Loucy (cell line): ENCODE measurements around the gene TXNRD2.

ENCODE experiments used
- H2AFZ ChIP-seq: fragments of 200-600 bp; sonication (generic); 2 replicates; pipeline ENCODE4 v1.6.0; 2016; ENCODE audit warnings: antibody characterized with exemption, mild to moderate bottlenecking, low read length, moderate library complexity
- H3F3A ChIP-seq: fragments of 200-600 bp; 2 replicates; pipeline ENCODE4 v1.6.0; 2016; ENCODE audit warnings: antibody characterized with exemption, low read depth, mild to moderate bottlenecking
- H3K27me3 ChIP-seq: fragments of 200-600 bp; sonication (generic); 2 replicates; pipeline ENCODE4 v1.6.1; 2014; ENCODE audit warnings: low read length, mild to moderate bottlenecking; ENCODE audit not compliant: insufficient read depth, poor library complexity, severe bottlenecking
- H3K36me3 ChIP-seq: fragments of 200-600 bp; sonication (generic); 2 replicates; pipeline ENCODE4 v1.6.1; 2016; ENCODE audit warnings: low read length; ENCODE audit not compliant: insufficient read depth
- H3K4me1 ChIP-seq: fragments of 200-600 bp; sonication (generic); 2 replicates; pipeline ENCODE4 v1.5.1; 2014; ENCODE audit warnings: low read length, mild to moderate bottlenecking; ENCODE audit not compliant: insufficient read depth, poor library complexity, severe bottlenecking
- H3K4me2 ChIP-seq: fragments of 200-600 bp; sonication (generic); 2 replicates; pipeline ENCODE4 v1.6.0; 2014; ENCODE audit warnings: antibody characterized with exemption, low read length, low read depth, mild to moderate bottlenecking; ENCODE audit not compliant: poor library complexity, severe bottlenecking
- H3K4me3 ChIP-seq: fragments of 200-600 bp; sonication (generic); 2 replicates; pipeline ENCODE4 v1.5.1; 2014; ENCODE audit warnings: low read length, mild to moderate bottlenecking, mixed read lengths; ENCODE audit not compliant: poor library complexity, severe bottlenecking
- H3K79me2 ChIP-seq: fragments of 200-600 bp; sonication (generic); 2 replicates; pipeline ENCODE4 v1.6.1; 2014; ENCODE audit warnings: low read length; ENCODE audit not compliant: insufficient read depth
- H3K9ac ChIP-seq: fragments of 200-600 bp; sonication (generic); 2 replicates; pipeline ENCODE4 v1.6.0; 2014; ENCODE audit warnings: mild to moderate bottlenecking, low read depth, low read length, moderate library complexity; ENCODE audit not compliant: poor library complexity, severe bottlenecking
- H3K9me2 ChIP-seq: fragments of 200-600 bp; sonication (generic); replicated peaks from 2 replicates; pipeline ENCODE4 v1.6.1; 2016; ENCODE audit warnings: low read depth, low read length, mixed read lengths
- H3K9me3 ChIP-seq: fragments of 200-600 bp; sonication (generic); 2 replicates; pipeline ENCODE4 v1.6.1; 2014; ENCODE audit warnings: mild to moderate bottlenecking, antibody characterized with exemption, low read length, low read depth; ENCODE audit not compliant: insufficient read depth
- H4K20me1 ChIP-seq: fragments of 200-600 bp; sonication (generic); 2 replicates; pipeline ENCODE4 v1.6.0; 2014; ENCODE audit warnings: antibody characterized with exemption, low read length, mild to moderate bottlenecking; ENCODE audit not compliant: insufficient read depth, poor library complexity, severe bottlenecking
- CTCF ChIP-seq: fragments of 200-600 bp; sonication (generic); conservative IDR thresholded peaks from 2 replicates; pipeline ENCODE4 v1.5.1; 2014; ENCODE audit warnings: mild to moderate bottlenecking, antibody characterized with exemption, low read length
- EZH2phosphoT487 ChIP-seq: fragments of 200-600 bp; IDR thresholded peaks from 2 replicates; pipeline ENCODE4 v1.6.1; 2018; ENCODE audit warnings: antibody characterized with exemption, mild to moderate bottlenecking, moderate library complexity, borderline replicate concordance

Gene TXNRD2

GRCh38 chr22:19983741-19984140, 42.1 kb upstream of the TXNRD2 start:
- Histone ChIP-seq H4K20me1 (no peaks in the 10 kb centered on the region), H3K79me2 (no peaks in the 10 kb centered on the region), H3K36me3 (no peaks in the 10 kb centered on the region), H3K9me3 (no peaks in the 10 kb centered on the region), H3K9me2 (no peaks in the 10 kb centered on the region), H2AFZ (no peak overlapping the region), H3K27me3 (no peaks in the 10 kb centered on the region), H3F3A (no peaks in the 10 kb centered on the region), H3K4me2 (no peak overlapping the region), H3K9ac (no peak overlapping the region), H3K4me1 (peaks cover 2% of the 10 kb centered on the region), H3K4me3 (no peak overlapping the region)
- TF ChIP-seq CTCF (no peak), EZH2phosphoT487 (no peak)

- TF ChIP-seq EZH2phosphoT487 (no peak), CTCF (no peak)
- Histone ChIP-seq H2AFZ (no peak overlapping the region), H3K9me3 (no peaks in the 10 kb centered on the region), H3K9ac (no peak overlapping the region), H3K27me3 (no peaks in the 10 kb centered on the region), H3K79me2 (no peaks in the 10 kb centered on the region), H4K20me1 (no peaks in the 10 kb centered on the region), H3K4me2 (no peak overlapping the region), H3K9me2 (no peaks in the 10 kb centered on the region), H3F3A (no peaks in the 10 kb centered on the region), H3K4me3 (no peak overlapping the region), H3K4me1 (peaks cover 2% of the 10 kb centered on the region), H3K36me3 (no peaks in the 10 kb centered on the region)
Measured at GRCh38 chr22:19982991-19983578, 41.5 kb upstream of the TXNRD2 start.

DNA sequence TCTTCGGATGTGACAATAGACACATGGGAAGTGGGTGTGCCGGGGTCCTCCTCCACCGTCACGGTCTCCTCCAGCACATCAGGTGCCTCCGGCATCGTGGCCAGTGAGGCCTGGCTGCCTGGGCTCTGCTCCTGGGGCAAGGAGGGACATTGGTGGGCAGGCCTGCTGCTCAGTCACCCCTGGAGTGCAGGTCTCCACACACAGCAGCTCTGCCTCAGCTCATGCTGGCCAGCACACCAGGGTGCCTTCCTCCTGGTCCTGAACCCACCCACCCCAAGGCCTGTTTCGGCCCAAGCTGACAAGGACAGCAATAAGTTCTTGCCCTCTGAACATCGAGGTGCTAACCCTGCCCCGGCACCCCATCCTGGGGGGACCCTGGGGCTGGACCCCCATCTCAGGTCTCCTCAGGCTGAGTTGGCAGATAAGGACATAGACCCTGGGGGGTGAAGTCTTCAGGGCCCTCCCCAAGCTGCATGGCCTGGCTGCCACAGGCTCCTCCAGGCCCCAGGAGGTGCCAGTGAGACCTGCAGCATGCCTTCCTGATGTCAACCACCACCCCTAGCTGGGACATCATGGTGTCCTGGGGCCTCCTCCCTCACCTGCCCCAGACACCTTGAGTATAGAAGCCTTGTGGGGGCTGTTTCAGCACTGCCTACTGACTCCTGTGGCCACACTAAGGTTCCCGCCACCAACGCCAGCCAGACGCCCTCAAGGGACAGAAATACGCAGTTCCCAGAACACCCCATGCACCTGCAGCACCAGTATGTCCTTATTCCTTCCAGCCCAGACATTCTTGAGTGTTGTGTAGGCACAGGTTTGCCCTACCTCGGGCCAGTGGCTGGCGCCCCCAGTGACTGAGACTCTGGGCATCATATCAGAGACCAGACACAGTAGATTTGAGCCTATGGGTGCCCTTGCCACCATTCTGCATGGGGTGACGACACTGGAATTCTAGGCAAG, 40.6 kb upstream of the TXNRD2 start:
- no peaks in the 10 kb centered on the region for H3K9me2 ChIP-seq
- no peak overlapping the region for H3K4me3 ChIP-seq
- no peaks in the 10 kb centered on the region for H3F3A ChIP-seq
- H3K79me2 ChIP-seq: no peaks in the 10 kb centered on the region
- no peaks in the 10 kb centered on the region for H3K36me3 ChIP-seq
- H3K27me3 ChIP-seq: no peaks in the 10 kb centered on the region
- no peaks in the 10 kb centered on the region for H3K9me3 ChIP-seq
- H3K4me2 ChIP-seq: no peak overlapping the region
- H3K4me1 ChIP-seq: peaks cover 2% of the 10 kb centered on the region
- no peak overlapping the region for H2AFZ ChIP-seq
- no peak for TF ChIP-seq EZH2phosphoT487
- TF ChIP-seq CTCF: no peak
- H3K9ac ChIP-seq: no peak overlapping the region
- no peaks in the 10 kb centered on the region for H4K20me1 ChIP-seq
